IMR-90 (cell line): Measurements from ENCODE around the gene ZNF219. TPM values are rescaled to one million over a fixed set of nuclear protein-coding genes. Genes with fewer than 3 reads are reported as not detected.

ENCODE experiments used
- ATAC-seq: fragments of 200-7000 bp; cut with Tn5 transposase; 2 replicates; pipeline ENCODE4 v1.9.1; 2020; ENCODE audit warnings: low read depth, mild to moderate bottlenecking, moderate library complexity
- BruUV-seq: library from RNA; stranded (reverse); fragments of 400-500 nt; replicated peaks from 2 replicates; lab custom pipeline; 2021; lab: Mats Ljungman, UMichigan
- CTCF ChIA-PET: fragments of 300-600 bp; formaldehyde crosslinking; extraction: SDS; loops from one replicate; lab custom pipeline; 2021; ENCODE audit warnings: antibody characterized with exemption; lab: Yijun Ruan, JAX
- POLR2A ChIA-PET: fragments of 300-600 bp; sonication (Branson Sonifier 250); formaldehyde crosslinking; loops from one replicate; lab custom pipeline; 2022; ENCODE audit warnings: antibody characterized with exemption; ENCODE audit not compliant: unreplicated experiment; lab: Charles Lee
- DNase-seq: peaks from one replicate; pipeline ENCODE4 v3.0.0; 2013
- H2AFZ ChIP-seq: replicated peaks from 2 replicates; pipeline ENCODE3; 2013; ENCODE audit warnings: low read length, mild to moderate bottlenecking; ENCODE audit not compliant: poor library complexity
- H2AK5ac ChIP-seq: 2 replicates; pipeline ENCODE4 v1.6.1; 2013; ENCODE audit warnings: low read depth, low read length, inconsistent platforms
- H2AK9ac ChIP-seq: replicated peaks from 2 replicates; pipeline ENCODE3; 2013; ENCODE audit warnings: mild to moderate bottlenecking, low read depth, low read length, moderate library complexity; ENCODE audit not compliant: poor library complexity
- H2BK120ac ChIP-seq: 2 replicates; pipeline ENCODE4 v1.6.1; 2013; ENCODE audit warnings: low read depth, low read length, inconsistent platforms
- H2BK15ac ChIP-seq: 3 replicates; pipeline ENCODE4 v1.6.1; 2013; ENCODE audit warnings: low read depth, low read length, inconsistent platforms
- H2BK20ac ChIP-seq: 2 replicates; pipeline ENCODE4 v1.6.1; 2013; ENCODE audit warnings: low read depth, mild to moderate bottlenecking, inconsistent platforms, low read length, moderate library complexity
- H2BK5ac ChIP-seq: 2 replicates; pipeline ENCODE4 v1.6.1; 2013; ENCODE audit warnings: mild to moderate bottlenecking, low read depth, low read length, inconsistent platforms; ENCODE audit not compliant: poor library complexity, severe bottlenecking
- H3K14ac ChIP-seq: replicated peaks from 2 replicates; pipeline ENCODE4 v1.6.1; 2013; ENCODE audit warnings: low read depth, low read length, inconsistent platforms
- H3K18ac ChIP-seq: 2 replicates; pipeline ENCODE4 v1.6.1; 2013; ENCODE audit warnings: low read depth, low read length, control low read depth
- H3K23ac ChIP-seq: 2 replicates; pipeline ENCODE4 v1.6.1; 2013; ENCODE audit warnings: low read depth, low read length, inconsistent platforms
- H3K27ac ChIP-seq: 2 replicates; pipeline ENCODE4 v1.5.1; 2013; ENCODE audit warnings: mild to moderate bottlenecking, control low read depth, low read length; ENCODE audit not compliant: insufficient read depth
- H3K27me3 ChIP-seq: 2 replicates; pipeline ENCODE4 v1.6.1; 2013; ENCODE audit warnings: low read length; ENCODE audit not compliant: control insufficient read depth, insufficient read depth
- H3K36me3 ChIP-seq: 2 replicates; pipeline ENCODE4 v1.6.1; 2013; ENCODE audit warnings: low read length, mixed read lengths; ENCODE audit not compliant: control insufficient read depth, insufficient read depth
- H3K4ac ChIP-seq: 2 replicates; pipeline ENCODE4 v1.6.1; 2013; ENCODE audit warnings: low read depth, low read length, inconsistent platforms
- H3K4me1 ChIP-seq: 2 replicates; pipeline ENCODE4 v1.6.1; 2013; ENCODE audit warnings: low read length, mixed read lengths; ENCODE audit not compliant: control insufficient read depth, insufficient read depth
- H3K4me2 ChIP-seq: 2 replicates; pipeline ENCODE4 v1.6.1; 2013; ENCODE audit warnings: low read depth, mild to moderate bottlenecking, control low read depth, low read length, moderate library complexity
- H3K4me3 ChIP-seq: 2 replicates; pipeline ENCODE4 v1.5.1; 2013; ENCODE audit warnings: low read depth, mild to moderate bottlenecking, control low read depth, low read length, moderate library complexity; ENCODE audit not compliant: insufficient read depth
- H3K56ac ChIP-seq: 2 replicates; pipeline ENCODE4 v1.6.1; 2013; ENCODE audit warnings: low read length, inconsistent platforms; ENCODE audit not compliant: insufficient read depth; ENCODE audit errors: extremely low read depth
- H3K79me1 ChIP-seq, 2 experiments: 2 replicates each; pipeline ENCODE4 v1.6.1; 2013; ENCODE audit warnings: low read length in 2 of 2, inconsistent platforms in 1 of 2, low read depth in 1 of 2
- H3K9ac ChIP-seq: 2 replicates; pipeline ENCODE4 v1.6.1; 2013; ENCODE audit warnings: low read depth, low read length, control low read depth
- H3K9me1 ChIP-seq: 2 replicates; pipeline ENCODE4 v1.6.1; 2013; ENCODE audit warnings: low read length, inconsistent platforms; ENCODE audit not compliant: insufficient read depth
- H3K9me3 ChIP-seq: 2 replicates; pipeline ENCODE4 v1.6.1; 2013; ENCODE audit warnings: low read length; ENCODE audit not compliant: control insufficient read depth, insufficient read depth
- H4K20me1 ChIP-seq: 2 replicates; pipeline ENCODE4 v1.6.1; 2013; ENCODE audit warnings: low read length, inconsistent platforms; ENCODE audit not compliant: insufficient read depth
- H4K5ac ChIP-seq: 2 replicates; pipeline ENCODE4 v1.6.1; 2013; ENCODE audit warnings: mild to moderate bottlenecking, low read depth, low read length, control low read depth
- H4K8ac ChIP-seq, 2 experiments: 2 replicates each; pipeline ENCODE4 v1.6.1; 2013; ENCODE audit warnings: low read depth in 2 of 2, low read length in 2 of 2, control low read depth in 1 of 2, inconsistent platforms in 1 of 2
- H4K91ac ChIP-seq: 2 replicates; pipeline ENCODE4 v1.6.1; 2013; ENCODE audit warnings: low read depth, low read length, inconsistent platforms; ENCODE audit not compliant: insufficient read depth
- POLR2A ChIP-seq: IDR thresholded peaks from 2 replicates; pipeline ENCODE4 v1.6.1; 2012; ENCODE audit warnings: mild to moderate bottlenecking, low read depth, low read length
- SMC3 ChIP-seq: fragments of 150-350 bp; IDR thresholded peaks from 2 replicates; pipeline ENCODE4 v1.6.1; 2016; ENCODE audit warnings: low read depth, mild to moderate bottlenecking, antibody characterized with exemption, low read length, moderate library complexity
- WGBS, 2 experiments: methylation state at CpG; one replicate each; pipeline versions ENCODE4 v1.1.5 to v1.1.7; 2013; ENCODE audit warnings: missing lambda C conversion rate in 2 of 2; ENCODE audit not compliant: insufficient read length in 1 of 2; ENCODE audit errors: extremely low coverage in 2 of 2; 5-methylcytosine and 5-hydroxymethylcytosine counted together
- dilution Hi-C: fragments of 300-500 bp; cut with HindIII; formaldehyde crosslinking; loops from one replicate; pipeline ENCODE4 v1.14.3; 2018; ENCODE audit warnings: low sequenced_read_pairs; ENCODE audit not compliant: unreplicated experiment
- in situ Hi-C: fragments of 300-500 bp; cut with MboI; formaldehyde crosslinking; loops from 3 replicates; pipeline ENCODE4 v1.14.3; 2019; ENCODE audit warnings: low sequenced_read_pairs, inconsistent platforms, mixed read lengths
- intact Hi-C: fragments of 100-400 bp; cut with micrococcal nuclease; formaldehyde crosslinking; loops from 2 replicates; pipeline ENCODE4 v1.10.0; 2022
- polyA plus RNA-seq, 3 experiments: library from polyadenylated mRNA; depleted of rRNA; stranded (reverse); fragments of >200 nt; gene quantifications; 2 replicates each; pipeline ENCODE4 v1.2.3, GENCODE V29; 2012; ENCODE audit warnings: low replicate concordance in 1 of 3
- total RNA-seq: library from RNA; depleted of rRNA; stranded (reverse); fragments of >200 nt; gene quantifications from 2 replicates; pipeline ENCODE4 v1.2.3, GENCODE V29; 2012

ZNF219 gene
- total and polyA plus RNA-seq, 2 of the 4 experiments (the other 2 are of a cell fraction) = 0.90 to 3.8 TPM

DNA sequence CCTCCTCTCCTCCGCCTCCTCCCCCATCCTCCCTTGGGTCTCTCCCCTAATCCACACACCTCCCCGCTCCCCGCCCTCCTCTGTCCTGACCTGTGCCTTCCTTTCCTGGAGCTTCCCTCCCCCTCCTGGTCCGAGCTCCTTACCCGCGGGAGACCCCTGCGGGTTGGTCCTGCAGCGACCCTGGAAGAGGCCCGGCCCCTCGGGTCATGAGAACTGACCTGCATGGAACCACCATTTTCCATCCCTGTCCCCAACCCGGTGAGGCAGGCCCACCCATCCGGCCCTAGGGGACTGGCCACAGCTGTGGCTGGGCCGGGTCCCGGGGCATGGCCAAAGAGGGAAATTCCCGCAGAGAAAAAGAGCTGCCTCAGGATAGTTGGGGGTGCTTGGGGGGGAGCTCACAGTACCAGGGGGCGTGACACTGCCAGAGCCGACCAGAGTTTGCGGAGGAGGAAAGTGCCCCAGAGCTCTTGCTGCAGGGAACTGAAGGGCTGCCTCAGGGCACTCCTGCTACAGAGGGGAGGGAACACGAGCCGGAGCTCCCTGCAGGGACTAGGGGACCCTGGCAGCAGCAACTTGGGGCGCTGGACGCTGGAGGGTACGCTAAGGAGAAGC lies 27.7 kb downstream of the ZNF219 start:
- Histone ChIP-seq H3K18ac (peak overlapping the region; percentile 34), H3K27ac (peak overlapping the region; percentile 96), H2BK5ac (peak overlapping the region; percentile 97), H4K8ac (peak overlapping the region; percentile 49 to 82; a peak in 3 of 4 replicates), H2BK20ac (0 out of 2 replicates have a peak overlapping the region, but pooled peaks have one; percentile 18), H3K9me3 (no peaks in the 10 kb centered on the region), H3K4me3 (peak overlapping the region; percentile 68), H2BK15ac (0 out of 3 replicates have a peak overlapping the region, but pooled peaks have one; percentile 3), H2BK120ac (peak overlapping the region; percentile 72), H3K4me2 (peak overlapping the region; percentile 88), H3K79me1 (peaks cover 12 to 53% of the 10 kb centered on the region in 2 experiments), H2AFZ (peak overlapping the region; percentile 88), H2AK5ac (peak overlapping the region; percentile 93), H3K23ac (peak overlapping the region; percentile 90), H3K9me1 (peaks cover 10% of the 10 kb centered on the region), H3K9ac (peak overlapping the region; percentile 91), H4K91ac (peak overlapping the region; percentile 72), H3K56ac (peak overlapping the region; percentile 74), H2AK9ac (peak overlapping the region; percentile 96), H3K4me1 (peaks cover 22% of the 10 kb centered on the region), H3K36me3 (peaks cover 27% of the 10 kb centered on the region), H3K27me3 (no peaks in the 10 kb centered on the region), H3K4ac (peak overlapping the region; percentile 90), H4K5ac (peak overlapping the region; percentile 22), H4K20me1 (peaks cover 10% of the 10 kb centered on the region), H3K14ac (peak overlapping the region; percentile 83)
- BruUV-seq = no TSS peak
- WGBS, 2 experiments = 2% methylated on average over 8 of the region's 23 CpGs; no CpG with 5 or more reads in 1 of the 2 experiments
- in situ Hi-C loops = no loop called here
- intact Hi-C loops = loop anchor here (1.0 kb wide), 3 partner anchors 15 to 56 kb away; no protein-coding TSS in a partner anchor
- peak; percentile 19 for ATAC-seq
- TF ChIP-seq SMC3 (no peak), POLR2A (peak; percentile 42; the same call in 1 of the 2 replicates)
- peak; percentile 46 for DNase-seq
- ChIA-PET CTCF (interaction anchor here (0.7 to 2.8 kb wide), 8 partner anchors 13 to 56 kb away, joined by 3 to 18 read pairs (median 4); no protein-coding TSS in a partner anchor), POLR2A (interaction anchor here (0.6 to 1.0 kb wide), 4 partner anchors 13 to 60 kb away, joined by 3 to 5 read pairs (median 4); no protein-coding TSS in a partner anchor)
- dilution Hi-C loops = no loop called here
